ENCODE results near the gene TTLL5.
A peak's percentile ranks its signal among the peaks of the same experiment; 100 is the strongest.

The TTLL5 gene

GRCh38 chr14:75876530-75876929 lies 215.5 kb downstream of the TTLL5 start:
- DNase-seq, result no peak

DNA sequence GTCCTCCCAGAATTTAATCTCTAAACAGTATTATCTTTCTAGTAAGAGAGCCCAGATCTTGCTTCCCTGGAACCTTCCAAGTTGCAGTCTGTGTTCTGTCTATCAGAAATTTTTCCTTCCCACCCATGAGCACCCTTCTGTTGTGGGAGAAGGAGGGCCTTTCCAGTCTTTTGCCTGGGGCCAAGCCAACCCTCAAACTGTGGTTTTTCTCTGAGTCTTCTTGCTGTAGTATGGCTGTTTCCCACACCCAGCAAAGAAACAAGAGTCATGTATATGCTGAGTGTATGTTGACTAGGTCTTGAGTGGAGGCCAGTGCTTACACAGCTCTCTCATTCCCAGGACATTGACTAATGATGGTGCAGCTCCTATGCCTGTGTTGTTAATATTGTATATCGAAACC lies 216.2 kb downstream of the TTLL5 start:
- no peak for DNase-seq

DNA sequence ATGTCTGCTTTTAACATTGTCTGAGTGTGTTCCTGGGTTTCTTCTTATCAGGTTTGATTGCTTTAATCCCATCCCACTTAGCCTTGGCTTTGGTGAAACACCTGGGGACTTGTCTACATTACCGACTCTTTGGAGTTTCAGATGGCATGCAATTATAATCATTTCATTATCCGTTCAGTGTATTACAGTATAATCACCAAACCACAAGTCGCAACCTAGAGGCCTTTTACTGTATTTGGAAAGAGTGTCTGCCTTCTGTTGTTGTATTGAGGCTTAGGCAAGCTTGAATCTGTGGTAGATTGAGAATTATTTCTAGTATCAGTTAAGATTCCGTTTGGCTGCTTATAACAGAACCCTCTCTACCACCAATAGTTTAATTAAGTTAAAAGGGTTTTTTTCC lies 216.8 kb downstream of the TTLL5 start:
- no peak for DNase-seq

DNA sequence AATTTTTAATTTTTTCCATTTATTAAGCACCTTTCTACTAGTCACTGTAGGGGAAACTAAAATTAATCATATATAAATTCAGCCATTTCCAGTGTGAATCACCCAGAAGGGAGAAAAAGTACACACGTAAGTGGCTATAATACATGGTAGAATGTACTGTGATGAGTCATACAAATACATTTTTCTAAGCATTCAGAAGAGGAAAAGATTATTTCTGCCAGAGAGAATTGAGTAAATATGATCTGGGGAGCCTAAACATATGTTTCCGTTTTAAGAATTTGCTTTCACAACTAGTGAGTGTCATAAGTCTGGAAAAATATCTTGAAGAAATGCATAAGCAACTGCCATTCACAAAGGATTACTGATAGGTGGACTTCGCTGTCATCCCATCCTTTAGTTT lies 218.0 kb downstream of the TTLL5 start:
- no peak for DNase-seq

DNA sequence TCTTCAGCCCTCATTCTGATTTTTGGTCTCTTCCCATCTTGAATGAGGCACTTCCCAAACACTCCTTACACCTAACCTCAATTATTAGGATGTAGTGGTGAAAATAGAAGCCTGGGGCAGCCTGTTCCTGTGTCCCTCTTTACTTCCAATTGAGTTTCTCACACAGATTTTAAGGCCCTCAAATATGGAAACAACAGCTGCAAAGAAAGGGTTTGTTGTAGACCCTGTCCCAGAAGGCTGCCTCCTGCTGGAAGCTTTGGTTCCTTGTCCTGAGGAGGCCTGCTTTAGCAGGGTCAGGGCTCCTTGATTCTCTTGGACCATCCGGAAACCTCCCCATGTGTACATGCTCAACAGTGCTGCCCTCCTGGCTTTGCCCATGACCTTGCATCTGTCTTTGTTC lies 219.5 kb downstream of the TTLL5 start:
- no peak for DNase-seq

DNA sequence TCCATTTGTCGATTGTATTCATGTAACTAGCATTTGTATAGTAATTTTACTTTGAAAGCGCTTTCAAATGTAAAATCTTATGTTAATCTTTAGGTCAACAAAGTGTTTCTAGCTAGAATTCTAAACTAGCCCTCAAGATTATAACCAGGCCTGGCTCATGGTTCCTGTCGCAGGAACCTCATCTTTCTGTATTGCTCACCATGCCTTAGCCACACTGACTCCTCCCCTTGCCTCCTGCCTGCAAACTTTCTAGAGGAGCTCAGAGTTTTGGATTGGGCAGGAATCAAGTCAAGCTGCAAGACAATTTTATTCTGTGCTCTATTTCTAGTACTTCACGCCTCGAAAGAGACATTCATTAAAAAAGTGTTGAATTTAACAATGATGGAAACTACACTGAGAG lies 220.9 kb downstream of the TTLL5 start:
- DNase-seq, result no peak

DNA sequence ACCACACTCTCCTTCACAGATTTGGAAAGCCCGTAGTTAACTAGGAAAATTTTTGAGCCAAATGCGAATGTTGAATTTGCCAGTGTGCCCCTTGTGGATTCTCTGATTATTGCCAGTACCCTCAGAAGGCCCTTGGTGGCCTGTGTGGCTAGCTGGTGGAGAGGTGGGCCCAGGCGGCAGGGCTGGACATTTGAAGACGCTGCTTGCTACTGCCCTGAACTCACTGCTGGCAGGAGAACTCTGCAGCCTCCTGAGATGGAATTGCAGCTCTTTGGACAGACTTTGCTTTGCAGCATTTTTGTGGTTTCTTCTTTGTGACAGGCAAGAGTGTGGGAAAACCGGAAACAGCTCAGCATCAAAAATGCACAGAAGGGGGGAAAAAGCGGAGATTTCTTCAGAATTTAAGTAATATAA lies 223.2 kb downstream of the TTLL5 start:
- DNase-seq, result no peak

- no peak for DNase-seq
Measured at GRCh38 chr14:75885829-75886228, 224.8 kb downstream of the TTLL5 start.

DNA sequence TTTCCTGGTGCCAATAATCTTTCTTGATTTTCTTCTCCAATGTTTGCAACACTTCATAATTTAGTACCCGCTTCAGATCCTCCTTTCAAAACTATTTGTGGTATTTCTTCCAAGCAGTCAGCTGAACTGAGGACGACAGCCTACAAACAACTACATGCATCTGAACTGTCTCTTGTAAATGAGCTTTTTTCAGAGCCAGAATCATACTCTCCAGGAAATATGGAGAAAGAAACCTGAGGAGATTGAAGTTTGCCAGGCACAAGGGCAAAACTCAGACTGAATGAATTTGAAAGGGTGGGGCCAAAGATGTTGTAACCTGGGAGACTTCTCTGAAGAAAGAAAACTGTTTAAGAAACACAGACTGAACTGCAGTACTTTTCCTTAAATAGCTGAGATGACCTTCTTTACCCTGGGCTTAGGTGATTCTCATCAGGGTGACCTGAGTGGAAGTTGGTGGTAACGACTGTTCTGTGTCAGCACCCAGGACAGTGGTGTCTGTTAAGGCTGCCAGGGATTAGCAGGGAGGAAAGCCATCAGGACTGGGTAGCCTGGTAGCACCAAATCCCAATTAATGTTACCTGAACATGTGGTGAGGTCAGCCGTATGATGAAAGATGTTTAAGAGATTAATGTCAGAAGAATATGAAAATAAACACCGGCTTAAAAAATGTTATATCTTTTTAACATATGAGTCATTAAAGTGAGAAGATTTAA lies 225.7 kb downstream of the TTLL5 start:
- DNase-seq, result no peak

GRCh38 chr14:75888945-75889344 lies 227.9 kb downstream of the TTLL5 start:
- DNase-seq, result no peak

- DNase-seq, result no peak
Measured at GRCh38 chr14:75896341-75896740, 235.3 kb downstream of the TTLL5 start.

- no peak for DNase-seq
Measured at GRCh38 chr14:75904311-75904710, 243.3 kb downstream of the TTLL5 start.

DNA sequence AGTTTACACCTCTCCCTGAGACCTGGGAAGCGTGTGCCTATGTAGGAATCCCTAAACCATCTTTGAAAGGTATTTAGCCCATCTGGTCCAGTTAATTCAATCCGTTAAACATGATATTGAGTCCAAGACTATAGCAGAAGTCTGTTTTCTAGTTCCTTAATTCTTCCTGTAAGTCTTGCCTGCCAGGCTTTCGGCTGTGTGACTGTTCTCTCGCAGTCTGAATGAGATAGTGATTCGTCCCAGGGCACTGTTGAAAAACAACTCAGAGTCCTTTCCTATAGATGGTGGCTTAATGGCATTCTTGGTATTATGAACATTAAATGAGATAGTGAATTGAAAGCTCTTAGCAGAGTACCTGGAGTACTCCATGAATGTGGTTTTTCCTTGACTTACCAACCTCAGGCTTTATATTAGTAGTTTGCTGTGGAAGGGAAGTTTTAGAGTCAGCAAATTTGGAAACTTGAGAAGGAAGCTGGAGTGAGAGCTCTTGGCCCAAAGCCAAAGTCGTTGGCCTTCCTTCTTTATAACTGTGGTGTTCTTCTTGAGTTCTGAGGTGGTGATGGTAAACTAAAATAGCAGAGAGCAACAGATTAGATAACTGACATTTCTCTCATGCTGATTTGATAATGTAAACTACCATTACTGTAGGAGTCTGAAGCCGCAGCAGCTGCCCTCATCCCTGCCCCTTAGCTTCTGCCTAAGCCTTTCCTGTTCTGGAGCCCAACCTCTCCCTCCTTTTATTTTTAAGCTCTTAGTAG lies 244.3 kb downstream of the TTLL5 start:
- no peak for DNase-seq

- no peak for DNase-seq
Measured at GRCh38 chr14:75906228-75906627, 245.2 kb downstream of the TTLL5 start.

DNA sequence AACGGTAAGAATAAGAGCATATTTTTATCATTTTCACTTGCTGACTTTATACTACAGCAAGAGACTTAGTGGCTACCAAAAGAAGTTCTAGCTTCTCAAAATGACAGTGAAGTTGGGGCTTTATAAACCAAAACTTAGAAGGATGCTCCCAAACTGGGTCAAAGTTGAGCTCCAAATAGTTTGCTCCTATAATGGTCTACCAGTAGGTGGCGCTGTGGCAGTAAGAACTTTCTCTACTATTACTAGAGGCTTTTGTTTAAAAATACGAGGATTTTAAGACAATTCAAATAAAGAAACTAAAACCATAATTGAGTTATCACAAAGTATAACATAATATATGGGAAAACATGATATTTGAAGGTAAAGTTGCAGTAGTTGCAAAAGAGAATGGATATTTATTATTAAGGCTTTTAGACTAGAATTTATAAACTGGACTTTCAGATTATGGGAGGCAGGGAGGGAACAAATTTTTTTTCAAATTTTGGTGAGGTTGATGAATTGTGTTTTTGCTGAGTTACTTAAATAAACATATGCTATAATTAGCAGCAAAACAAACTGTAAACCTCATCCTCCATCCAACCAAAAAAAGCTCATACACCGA lies 245.7 kb downstream of the TTLL5 start:
- peak; percentile 18 for DNase-seq

GRCh38 chr14:75907756-75908359 lies 246.8 kb downstream of the TTLL5 start:
- no peak for DNase-seq

GRCh38 chr14:75909630-75910029 lies 248.6 kb downstream of the TTLL5 start:
- DNase-seq, result no peak

- no peak for DNase-seq
Measured at GRCh38 chr14:75910048-75910447, 249.0 kb downstream of the TTLL5 start.

GRCh38 chr14:75911883-75912282 lies 250.8 kb downstream of the TTLL5 start:
- no peak for DNase-seq

- no peak for DNase-seq
Measured at GRCh38 chr14:75913183-75913582, 252.1 kb downstream of the TTLL5 start.

- DNase-seq, result no peak
Measured at GRCh38 chr14:75915045-75915444, 254.0 kb downstream of the TTLL5 start.

GRCh38 chr14:75917322-75917945 lies 256.4 kb downstream of the TTLL5 start:
- DNase-seq, result no peak

GRCh38 chr14:75917946-75918335 lies 256.9 kb downstream of the TTLL5 start:
- DNase-seq, result no peak
